GM23338 (cell line): ENCODE measurements around the gene FOXJ1.

Source experiments
- EZH2 ChIP-seq: fragments of 200-600 bp; sonication (generic); IDR thresholded peaks from one replicate; pipeline ENCODE4 v1.8.0; 2017; ENCODE audit warnings: antibody characterized with exemption, mild to moderate bottlenecking, low read depth; ENCODE audit not compliant: unreplicated experiment
- POLR2AphosphoS5 ChIP-seq: IDR thresholded peaks from 2 replicates; pipeline ENCODE4 v1.6.1; 2016; ENCODE audit warnings: antibody characterized with exemption, low read depth
- ZNF114 ChIP-seq: fragments of 250-450 bp; sonication (Bioruptor Pico); IDR thresholded peaks from 2 replicates; pipeline ENCODE4 v1.5.0; 2020; ENCODE audit warnings: mild to moderate bottlenecking, moderate library complexity
- ZNF331 ChIP-seq: fragments of 250-450 bp; sonication (Bioruptor Pico); IDR thresholded peaks from 2 replicates; pipeline ENCODE4 v1.5.0; 2020; ENCODE audit warnings: low read depth, mild to moderate bottlenecking, moderate library complexity

DNA sequence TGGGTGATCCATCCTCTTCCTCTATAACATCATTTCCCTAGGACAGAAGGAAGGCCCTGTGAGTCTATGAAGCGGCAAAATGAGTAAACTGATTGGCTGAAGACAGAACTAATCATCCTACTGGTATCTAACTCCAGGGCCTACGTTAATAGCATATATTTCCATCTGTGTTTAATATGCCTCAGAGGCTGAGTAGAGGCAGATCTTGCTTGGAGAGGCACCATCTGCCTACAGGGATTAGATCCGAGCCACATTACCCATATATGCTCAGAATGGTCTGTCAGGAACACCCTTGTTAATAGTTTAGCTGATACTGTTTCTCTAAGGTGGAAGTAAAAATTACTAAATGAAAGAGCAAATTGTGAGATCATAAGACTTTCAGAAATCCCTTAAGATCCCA lies 13.2 kb upstream of the FOXJ1 start:
- TF ChIP-seq POLR2AphosphoS5 (no peak), ZNF331 (CRISPR knock-in tag) (no peak), EZH2 (no peak), ZNF114 (no peak)
